ENCODE results near the gene NFE2L1.

GRCh38 chr17:48038687-48039086 is 9.5 kb upstream of the NFE2L1 start:
- no peak for TF ChIP-seq CTCF (conservative IDR thresholded peaks at IDR 0.05; ENCODE audit: low read depth, low read length)
- no peak for TF ChIP-seq EZH2 (IDR thresholded peaks at IDR 0.05; ENCODE audit: borderline replicate concordance, low read depth, low read length, poor library complexity, severe bottlenecking)
